B cell (primary cell): ENCODE results near the gene ATF4.

Experiments
- CTCF ChIP-seq: fragments of 200-600 bp; IDR thresholded peaks from one replicate; pipeline ENCODE4 v1.8.0; 2022; ENCODE audit warnings: antibody characterized with exemption, mild to moderate bottlenecking
- EZH2 ChIP-seq: IDR thresholded peaks from 2 replicates; pipeline ENCODE4 v1.6.1; 2012; ENCODE audit warnings: borderline replicate concordance, low read depth, mild to moderate bottlenecking, moderate library complexity, low read length; ENCODE audit not compliant: insufficient read depth, poor library complexity, severe bottlenecking

DNA sequence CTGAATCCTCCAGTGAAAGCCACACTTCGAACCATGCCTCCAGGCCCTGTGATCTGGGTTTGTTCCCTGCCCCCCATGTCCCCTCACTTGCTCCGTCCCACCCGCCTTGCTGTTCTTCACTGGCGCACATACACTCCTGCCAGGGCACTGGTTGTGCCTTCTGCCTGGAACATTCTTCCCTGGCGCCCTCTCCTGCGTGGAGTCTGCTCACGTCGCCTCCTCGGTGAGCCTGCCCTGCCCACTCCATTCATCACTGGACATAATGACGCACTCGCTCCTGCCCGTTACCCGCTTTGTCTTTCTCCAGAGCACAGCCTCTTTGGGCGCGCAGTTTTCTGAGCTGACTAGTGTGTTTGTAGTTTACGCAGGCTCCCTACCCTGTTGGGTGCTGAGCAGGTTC, 39.3 kb upstream of the ATF4 start:
- TF ChIP-seq EZH2 = no peak
- TF ChIP-seq CTCF = no peak
